GM18867 (cell line): ENCODE data around the gene WNT3A.
A peak's percentile ranks its signal among the peaks of the same experiment; 100 is the strongest.

Source experiments
- ATAC-seq: cut with Tn5 transposase; IDR thresholded peaks from one replicate; pipeline ENCODE4 v1.9.1; 2021; ENCODE audit warnings: mild to moderate bottlenecking, moderate library complexity; ENCODE audit not compliant: unreplicated experiment

Gene WNT3A

DNA sequence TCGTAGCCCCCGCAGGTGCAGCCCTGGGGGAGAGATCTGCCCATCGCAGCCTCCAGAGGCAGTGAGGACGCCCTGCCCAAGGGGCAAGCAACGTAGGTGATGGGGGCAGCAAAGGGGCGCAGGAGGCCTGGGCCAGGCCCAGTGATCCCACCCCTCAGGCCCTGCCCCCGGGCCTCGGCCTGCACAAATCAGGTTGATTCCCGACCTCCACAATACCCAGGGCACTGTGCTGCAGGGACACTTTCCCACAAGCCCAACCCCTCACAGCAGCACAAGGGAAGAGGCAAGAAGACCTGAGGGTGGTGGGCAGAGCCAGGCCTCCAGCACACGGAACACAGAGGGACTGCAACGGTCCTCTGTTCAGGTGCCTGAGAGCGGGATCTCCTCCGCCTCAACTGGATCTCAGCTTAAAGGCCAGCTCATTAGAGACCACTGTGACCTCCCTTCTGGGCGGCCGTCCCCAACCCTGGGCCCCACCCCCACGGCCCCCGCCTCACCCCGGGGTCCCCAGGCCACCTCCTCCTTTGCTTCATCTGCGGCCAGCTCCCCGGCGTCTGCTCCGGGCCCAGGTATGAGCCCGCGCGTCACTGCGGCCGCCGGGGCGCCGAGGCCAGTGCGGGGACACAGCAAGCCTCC lies 74.9 kb downstream of the WNT3A start:
- ATAC-seq: peak; percentile 8

DNA sequence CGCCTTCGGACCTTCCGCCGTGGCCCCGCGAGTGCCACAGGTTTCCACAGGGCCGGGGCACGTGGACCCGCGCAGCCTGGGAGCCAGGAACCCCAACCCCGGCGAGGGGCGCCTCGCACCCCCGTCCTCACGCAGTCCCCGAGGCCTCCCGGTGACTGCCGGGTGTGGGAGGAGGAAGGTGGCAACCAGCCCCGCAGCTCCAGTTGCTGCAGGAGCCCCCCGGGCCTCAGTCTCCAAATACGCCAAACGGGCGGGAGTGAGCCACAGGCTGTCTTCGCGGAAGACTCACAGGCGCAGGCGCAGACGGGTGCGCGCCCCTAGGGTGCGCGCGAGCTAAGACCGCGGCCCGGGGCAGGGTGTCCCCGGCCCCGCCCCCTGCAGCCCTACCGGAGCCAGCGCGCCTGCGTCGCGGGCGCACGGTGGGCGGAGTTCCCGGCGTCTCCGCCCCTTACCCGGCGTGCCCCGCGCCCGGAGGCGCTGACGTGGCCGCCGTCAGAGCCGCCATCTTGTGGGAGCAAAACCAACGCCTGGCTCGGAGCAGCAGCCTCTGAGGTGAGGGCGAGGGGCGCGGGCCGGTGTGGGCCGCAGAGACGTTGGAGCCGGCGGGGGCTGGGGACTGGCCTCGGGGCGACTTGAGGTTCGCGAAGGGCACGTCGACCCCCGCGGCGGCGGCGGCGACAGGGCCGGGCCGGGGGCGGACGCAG lies 75.6 kb downstream of the WNT3A start, which contains the start of gene ARF1:
Gene ARF1, plus strand, starts transcription at position 495 of the 704 bp plus-strand sequence. CDS start 14,407 bp downstream, outside the sequence.
- peak; percentile 75 for ATAC-seq

DNA sequence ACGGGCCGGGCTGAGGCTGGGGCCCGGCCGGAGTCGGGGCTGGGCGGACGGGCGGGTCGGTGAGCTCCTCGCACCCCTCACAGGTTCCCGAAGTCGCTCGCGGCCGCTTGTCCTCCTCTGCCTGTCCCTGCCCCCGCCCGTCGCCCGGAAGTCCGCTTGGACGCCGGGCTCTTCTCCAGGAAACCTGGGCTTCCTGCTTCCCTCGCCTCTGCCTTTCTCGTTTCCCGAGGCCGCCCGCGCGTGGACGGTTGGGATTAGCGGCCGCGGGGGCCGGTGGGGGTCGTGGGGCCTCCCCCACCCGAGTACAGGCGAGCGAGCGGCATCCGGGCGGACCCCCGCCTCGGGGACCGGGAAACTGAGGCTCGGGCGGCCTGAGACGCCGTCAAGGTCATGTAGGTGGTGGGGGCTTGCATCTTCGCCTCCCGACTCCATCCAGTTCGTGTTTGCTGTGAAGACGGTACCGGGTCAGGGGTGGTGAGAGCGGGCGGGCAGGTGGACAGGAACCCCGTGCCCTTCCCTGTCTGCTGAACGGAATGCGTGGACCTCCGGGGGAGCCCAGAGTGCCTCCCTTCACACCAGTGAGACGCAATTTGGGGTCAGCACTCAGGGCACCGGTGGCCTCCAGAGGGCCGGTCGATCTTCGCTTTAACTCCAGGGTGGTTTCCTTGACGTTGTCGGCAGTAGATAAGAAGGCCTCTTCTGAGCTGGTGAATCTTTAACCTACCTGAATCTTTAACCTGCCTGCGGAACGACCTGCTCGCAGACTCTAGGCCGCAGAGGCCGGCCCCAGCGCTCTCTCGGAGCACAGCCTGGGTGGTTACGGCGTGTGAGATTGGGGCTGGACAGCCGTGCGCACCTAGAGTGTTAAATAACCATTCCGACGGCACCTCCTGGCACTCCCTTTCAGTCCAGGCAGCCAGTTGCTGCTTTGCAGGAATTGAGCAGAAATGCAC lies 76.4 kb downstream of the WNT3A start:
- peak; percentile 23 for ATAC-seq

DNA sequence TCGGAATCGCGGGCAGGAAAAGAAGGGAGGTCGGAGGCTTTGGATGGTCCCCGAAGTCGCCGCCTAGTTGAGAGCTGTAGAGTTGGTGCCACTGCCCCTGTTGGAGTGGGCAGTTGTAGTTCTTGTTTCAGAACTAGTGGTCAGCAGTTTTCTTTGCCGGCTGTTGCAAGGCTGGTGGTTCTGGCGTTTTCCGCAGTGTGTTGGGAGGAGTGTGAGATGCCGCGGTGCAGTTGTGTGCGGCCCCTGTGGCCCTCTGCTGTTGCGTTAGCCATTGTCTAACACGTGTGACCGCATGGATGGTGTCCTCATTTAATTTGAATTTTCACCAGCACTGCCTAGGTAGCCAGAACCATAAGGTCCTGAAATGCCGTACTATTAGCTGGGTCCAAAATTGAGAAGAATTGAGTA lies 77.1 kb downstream of the WNT3A start:
- no peak for ATAC-seq

DNA sequence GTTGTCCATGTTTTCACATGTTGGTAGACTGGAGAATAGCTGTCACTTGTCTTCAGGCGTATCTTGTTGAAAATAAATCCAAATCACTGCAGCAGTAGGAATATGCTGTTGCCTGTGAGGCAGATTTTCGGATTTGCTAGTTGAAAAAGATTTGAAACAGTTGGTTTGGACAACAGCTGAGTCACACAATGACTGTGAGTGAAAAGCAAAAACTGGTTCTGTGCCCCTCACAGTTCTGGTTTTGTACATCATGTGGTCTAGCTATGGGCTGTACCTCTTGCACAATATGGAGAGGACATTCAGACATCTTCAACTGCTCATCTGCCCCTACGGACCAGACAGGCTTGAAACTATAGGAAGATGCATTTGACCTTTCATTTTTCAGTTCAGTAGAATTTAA lies 77.5 kb downstream of the WNT3A start:
- no peak for ATAC-seq

DNA sequence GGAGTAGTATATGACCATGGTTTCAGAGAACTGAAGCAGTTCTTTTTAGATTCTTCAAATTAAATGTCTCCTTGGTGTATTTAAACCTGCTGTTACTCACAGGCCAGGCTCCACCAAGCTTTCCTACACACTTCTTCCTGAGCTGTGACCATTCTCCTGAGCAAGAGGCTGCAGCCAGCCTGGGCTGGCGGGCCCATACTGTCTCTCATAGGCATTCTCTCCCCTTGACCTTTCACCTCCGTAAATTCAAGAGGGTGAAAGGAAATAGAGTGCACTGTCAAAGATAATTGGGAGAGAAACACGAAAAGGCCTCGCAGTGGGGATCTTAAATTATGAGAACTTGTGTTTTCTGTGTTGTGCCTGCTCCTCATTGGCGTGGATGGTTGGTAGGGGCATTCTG lies 78.0 kb downstream of the WNT3A start:
- ATAC-seq: no peak

DNA sequence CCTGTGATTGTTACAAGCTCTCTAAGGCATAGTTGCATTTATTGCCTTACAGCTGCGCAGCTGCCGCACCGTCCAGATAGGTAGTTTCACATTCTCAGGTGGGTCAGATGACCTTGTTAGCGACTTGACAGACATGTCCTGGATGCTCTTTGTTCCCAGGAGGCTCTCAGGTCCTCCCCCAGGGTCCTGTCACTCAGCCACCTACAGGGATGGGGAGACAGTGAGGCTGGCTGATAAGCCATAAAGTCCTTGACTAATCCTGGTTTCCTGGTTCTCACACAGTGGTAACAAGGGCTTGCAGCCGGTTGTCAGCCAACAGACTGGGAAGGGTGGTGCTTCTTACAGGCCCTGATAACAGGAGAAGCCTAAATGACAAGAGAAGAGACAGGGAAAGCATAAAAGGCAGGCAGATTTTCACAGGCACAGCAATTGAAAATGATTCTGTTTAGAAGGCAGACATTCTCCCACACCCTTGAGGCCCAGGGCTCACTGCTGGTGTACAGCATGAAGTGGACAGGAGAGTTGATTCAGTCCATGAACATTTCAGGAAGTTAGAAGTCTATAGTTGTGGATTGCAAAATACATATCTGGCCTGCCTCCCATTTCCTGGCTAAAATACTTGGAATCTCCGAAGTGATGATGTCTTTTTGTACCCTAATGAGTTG lies 78.6 kb downstream of the WNT3A start:
- no peak for ATAC-seq

DNA sequence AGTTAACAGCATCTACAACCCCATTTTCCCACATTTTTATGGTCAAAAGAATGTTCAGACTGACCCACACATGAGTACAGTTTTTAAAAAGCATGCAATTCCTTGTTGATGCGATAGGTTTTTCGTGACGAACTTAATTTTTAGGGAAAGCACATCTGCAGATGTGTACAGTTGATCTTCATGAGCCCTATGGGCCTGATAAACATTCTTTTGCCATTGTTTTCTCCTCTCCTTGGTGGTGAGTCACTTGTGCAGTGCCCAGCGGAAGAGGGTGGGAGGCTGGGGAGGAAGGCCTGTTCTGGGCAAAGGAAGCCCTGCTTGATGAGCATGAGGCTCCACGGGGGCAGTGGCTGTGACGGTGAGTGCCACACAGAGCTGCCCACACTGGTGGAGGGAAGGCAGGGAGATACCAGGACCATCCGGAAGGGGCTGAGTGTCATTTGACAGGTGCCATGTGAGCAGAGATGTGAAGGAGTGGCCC lies 81.0 kb downstream of the WNT3A start:
- no peak for ATAC-seq

DNA sequence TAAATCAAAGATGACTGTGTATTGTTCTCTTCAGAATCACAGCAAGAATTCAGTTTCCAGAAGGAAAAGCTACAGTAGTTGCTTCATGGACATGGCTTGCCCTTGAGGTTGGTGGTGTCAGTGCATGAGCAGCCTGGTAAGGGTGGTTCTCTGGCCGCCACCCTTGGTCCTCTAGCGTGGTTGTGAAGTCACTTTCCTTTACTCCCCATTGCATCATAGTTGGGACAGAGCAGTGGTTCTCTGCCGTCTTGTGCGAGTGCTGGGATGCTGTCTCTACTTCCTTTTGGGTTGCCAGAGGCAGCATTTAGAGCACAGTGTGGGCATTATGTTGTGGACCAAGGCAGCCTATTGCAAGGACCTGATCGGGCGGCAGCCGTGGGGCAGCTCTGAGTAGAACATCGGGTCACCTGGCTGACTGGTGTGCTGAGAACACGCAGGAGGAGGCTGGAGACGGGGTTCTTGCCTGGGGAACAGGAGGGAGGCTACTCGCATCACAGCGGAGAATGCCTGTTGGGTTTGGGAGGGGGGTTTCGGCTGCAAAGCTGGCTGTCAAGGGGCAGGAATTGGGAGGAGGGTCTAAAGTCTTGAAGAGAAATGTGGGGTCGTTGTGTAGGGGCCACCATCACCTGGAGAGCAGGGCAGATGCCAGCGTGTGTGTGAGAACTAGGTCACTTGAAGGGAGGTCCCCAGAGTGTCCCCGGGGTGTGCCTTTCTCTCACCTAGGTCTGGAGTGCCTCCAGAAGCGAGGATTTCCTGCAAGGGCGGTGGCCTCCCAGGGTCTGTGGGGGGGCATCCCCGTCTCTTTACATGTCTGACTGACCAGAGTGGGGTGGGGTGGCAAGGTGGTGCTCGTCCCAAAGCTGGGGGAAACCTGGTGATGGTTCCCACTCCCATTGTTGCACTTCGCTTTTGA lies 82.0 kb downstream of the WNT3A start:
- no peak for ATAC-seq

DNA sequence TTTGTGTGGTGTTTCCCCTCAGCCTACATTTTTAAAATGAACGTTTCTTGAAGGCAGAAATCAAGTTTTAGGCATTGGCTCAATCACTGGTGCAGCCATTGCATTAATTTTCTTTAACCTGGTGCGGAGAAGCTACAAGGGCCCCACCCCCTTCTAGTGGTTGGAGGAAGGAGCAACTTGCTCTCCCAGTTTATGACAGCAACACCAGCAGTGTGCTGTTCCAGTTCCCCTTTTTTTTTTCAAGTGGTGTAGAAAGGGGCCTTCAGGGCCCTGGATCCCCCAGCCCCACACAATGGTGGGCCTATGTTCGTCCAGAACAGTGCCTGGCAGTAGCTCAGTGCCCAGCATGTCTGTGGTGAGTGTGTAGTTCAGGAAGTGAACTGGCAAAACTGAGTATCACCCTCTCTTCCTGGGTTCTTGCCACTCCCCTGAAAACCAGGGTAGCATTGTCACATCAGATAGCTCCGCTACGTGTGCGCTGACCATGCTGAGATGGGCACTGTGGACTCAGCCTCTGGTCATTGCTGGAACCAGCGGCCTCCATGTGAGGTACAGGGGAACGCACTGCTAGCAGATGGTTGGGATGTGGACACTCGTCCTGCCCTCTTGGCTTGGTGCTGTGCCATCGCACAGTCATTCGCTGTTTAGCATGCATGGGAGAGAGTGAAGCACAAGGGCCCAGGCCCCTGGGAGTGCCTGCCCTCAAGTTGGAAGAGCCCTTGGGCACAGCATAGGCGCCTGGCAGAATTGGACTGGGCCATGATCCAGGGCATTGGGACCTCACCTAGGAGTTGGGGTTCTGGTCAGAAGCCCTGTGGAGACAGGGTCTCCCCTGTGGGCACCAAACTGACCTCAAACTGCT lies 83.0 kb downstream of the WNT3A start:
- no peak for ATAC-seq

DNA sequence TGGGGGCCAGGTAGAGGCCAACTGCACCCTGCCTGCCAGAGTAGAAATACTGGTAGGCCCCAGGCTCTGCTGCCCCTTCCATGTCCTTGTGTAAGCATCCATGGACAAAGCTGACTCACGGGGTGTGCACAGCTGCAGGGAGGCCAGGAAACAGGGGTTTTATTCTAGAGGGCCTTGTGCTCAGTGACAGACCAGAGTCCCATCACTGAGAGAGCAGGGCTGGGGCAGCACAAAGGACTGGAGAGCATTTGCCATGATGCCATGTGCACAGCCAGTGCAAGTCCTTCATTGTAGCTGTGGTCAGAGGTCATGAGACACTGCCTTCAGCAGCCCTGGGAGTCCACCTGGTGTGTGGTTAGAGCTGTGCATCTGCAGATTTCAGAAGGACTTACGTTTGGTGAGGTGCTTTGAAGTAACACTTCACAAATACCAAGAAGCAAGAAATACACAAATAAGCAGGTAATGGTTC lies 83.8 kb downstream of the WNT3A start:
- ATAC-seq: no peak

DNA sequence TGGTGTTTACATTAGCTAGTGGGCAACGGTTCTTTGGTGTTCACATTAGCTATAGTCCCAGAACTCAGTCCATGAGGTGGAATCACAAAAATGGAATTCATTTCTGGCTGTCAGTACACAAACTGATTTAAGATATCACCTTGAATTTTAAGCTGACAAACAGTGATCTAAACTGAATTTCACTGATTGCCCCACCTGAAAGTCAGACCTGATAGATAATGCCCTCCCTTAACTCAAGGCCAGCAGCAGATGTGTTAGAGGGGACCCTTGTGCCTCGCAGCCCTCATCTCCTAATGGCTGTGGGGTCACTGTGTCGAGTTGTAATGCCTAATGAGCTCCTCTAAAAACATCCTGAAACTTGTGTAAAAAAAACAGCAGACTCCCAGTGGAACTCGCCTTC lies 84.3 kb downstream of the WNT3A start:
- no peak for ATAC-seq

DNA sequence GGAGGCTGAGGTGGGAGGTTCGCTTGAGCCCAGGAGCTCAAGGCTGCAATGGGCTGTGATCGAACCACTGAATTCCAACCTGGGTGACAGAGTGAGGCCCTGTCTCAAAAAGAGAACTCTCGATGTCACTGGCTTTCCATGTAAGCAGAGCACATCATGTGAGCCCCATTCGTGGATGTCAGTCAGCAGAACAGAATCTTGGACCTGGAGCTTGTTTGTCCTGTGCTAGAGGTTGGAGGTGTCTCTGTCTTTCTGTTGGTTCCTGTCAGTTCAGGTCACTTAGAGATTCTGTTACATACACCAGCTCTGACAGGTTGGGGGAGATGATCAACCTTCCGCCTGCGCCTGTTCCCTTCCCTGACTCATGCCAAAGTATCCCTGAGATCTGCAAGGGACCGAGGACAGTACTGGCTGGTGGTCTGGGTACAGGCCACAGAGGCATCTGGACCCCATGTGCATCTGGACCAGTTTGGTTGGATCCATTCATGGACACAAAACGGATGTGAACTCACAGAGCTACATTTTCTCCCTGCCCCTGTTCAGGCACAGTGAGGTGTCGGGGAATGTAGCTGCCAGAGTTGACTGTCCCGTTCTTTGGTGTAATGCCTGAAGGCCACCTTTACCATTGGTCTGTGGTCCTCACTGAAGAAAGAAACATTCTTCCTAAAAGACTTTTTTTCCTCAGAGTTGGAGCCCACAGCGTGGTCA lies 85.7 kb downstream of the WNT3A start:
- ATAC-seq: no peak

DNA sequence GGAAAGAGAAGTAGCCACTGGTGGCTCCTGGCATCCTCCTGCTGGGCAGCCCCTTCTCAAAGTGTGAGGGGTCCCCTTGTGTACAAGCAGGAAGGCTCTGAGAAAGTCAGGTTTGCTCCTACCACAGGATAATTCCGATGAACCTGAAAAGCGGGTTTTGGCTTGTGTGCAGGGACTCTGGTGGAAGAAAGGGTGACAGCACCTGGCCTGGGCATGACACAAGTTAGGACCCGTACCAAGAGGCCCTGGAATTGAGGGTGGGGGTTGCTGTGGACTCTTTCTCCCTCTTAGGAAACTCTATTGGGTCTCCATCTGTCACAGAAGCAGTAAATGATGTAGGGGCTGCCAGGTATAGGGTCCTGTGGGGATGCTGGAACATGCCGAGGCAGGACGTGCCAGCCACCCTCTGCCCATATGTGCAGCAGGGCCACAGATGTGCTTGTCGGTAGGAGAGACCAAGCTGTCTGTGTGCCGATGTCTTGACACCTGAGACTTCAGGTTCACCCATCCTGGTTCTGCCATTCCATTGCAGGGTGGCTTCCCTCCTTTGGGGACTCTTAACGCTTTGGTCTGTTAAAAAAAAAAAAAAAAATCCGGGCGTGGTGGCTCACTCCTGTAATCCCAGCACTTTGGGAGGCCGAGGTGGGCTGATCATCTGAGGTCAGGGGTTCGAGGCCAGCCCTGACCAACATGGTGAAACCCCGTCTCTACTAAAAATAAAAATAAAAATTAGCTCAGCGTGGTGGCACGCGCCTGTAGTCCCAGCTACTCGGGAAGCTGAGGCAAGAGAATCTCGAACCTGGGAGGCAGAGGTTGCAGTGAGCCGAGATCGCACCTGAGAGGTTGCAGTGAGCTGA lies 86.5 kb downstream of the WNT3A start:
- no peak for ATAC-seq

DNA sequence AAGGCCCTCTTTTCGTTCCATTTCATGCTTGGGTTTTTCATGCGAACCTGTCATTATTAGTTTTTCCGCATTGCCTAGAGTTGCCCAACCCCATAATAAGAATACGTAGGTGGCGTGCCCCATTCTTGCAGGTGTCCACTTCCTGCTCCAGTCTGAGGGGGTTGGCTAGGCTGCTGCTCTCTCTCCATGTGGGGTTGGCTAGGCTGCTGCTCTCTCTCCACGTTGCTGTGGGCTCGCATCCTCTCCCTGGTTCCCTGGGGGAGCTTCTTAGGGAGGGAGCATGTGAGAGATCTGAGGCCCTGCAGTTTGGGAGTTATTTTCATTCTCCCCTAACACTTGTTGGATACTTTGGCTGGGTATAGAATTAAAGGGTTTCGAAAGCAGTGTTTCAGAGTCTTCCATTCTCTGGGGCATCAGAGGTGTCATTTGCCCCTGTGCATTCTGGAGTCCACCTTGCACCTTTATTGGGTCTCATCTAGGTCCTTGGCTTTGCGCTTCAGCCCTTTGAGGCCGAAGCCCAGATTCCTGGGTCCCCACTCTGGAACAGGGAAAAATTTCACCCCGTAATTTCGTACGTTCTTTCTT lies 87.7 kb downstream of the WNT3A start:
- no peak for ATAC-seq

DNA sequence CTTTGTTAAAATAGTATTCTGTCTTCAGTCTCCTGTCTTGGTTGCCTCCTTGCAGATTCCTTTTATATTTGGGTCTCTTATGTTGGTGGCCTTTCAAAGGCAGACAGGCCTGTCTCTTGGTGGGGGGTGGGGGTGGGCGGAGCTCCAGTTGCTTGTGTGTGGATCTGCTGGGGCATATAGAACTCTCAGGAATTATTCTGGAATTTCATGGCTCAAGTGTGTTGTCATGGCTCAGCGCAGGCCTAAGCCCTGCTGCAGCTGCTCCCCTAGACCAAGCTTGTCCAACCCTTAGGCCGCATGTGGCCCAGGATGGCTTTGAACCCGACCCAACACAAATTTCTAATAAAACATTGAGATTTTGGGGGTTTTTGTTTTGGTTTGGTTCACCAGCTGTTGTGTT lies 88.4 kb downstream of the WNT3A start:
- no peak for ATAC-seq

DNA sequence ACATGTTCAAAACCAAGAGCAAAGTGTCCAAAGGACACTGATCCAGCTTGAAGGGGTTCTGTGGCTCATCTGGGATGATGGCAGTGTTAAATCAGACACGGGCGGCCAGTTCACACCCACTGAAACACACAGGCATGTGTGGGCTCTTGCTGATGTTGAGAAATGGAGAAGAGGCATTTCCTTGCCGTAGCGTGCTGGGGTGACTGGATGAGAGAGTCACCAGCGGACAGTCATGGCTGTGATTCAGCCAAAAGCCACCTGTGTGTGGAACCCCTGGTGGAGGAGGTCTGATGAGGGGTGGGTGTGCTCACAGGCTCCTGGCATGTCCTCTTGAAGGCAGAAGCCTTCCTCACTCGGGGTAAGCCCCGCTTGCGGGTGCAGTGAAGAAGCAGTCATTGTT lies 89.1 kb downstream of the WNT3A start:
- no peak for ATAC-seq
